Measurements from ENCODE around the gene OPRL1. TPM values are rescaled to one million over a fixed set of nuclear protein-coding genes. Genes with fewer than 3 reads are reported as not detected.

The OPRL1 gene
- total RNA-seq, 1 experiment from 2014 or later: 3.9 TPM

DNA sequence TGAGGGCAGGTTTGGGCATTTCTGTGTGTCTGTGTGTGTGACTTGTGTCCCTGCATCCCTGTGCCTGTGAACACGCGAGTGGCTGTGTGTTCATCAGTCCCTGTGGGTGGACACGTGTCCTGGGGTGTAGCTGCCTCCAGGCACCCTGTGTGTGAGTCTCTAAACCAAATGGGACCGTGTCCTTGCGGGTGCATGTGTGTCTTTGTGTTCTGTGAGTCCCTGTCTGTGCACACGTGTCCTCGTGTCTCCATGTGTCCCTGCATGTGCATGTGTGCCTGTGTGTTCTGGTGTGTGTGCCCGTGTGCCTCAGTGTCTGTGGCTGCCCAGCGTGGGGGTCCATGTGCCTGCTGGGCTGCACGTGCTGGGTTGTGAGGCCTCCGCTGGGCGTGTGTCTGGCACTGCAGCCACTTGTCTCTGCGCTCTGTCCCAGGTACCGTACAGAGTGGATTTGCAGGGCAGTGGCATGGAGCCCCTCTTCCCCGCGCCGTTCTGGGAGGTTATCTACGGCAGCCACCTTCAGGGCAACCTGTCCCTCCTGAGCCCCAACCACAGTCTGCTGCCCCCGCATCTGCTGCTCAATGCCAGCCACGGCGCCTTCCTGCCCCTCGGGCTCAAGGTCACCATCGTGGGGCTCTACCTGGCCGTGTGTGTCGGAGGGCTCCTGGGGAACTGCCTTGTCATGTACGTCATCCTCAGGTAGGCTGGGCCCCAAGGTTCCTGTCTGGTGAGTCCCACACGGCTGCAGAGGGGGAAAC is 12.6 kb downstream of the OPRL1 start:
- Histone ChIP-seq H3K4me1 (ENCODE audit: control insufficient read depth, insufficient read depth, low read length) (no peaks in the 10 kb centered on the region), H3K27ac (ENCODE audit: low read length) (no peak overlapping the region), H3K9me3 (ENCODE audit: control insufficient read depth, insufficient read depth, low read depth, low read length) (no peaks in the 10 kb centered on the region), H3K27me3 (ENCODE audit: control insufficient read depth, insufficient read depth, low read length) (no peaks in the 10 kb centered on the region), H3K36me3 (ENCODE audit: control insufficient read depth, insufficient read depth, low read length) (no peaks in the 10 kb centered on the region), H3K4me3 (ENCODE audit: low read depth in 2 of 2, low read length in 2 of 2) (no peak overlapping the region)
- in situ Hi-C loops (cut with HindIII; ENCODE audit: low pct_unique_long_range_greater_than_20kb, low sequenced_read_pairs): no loop called here
- peak; percentile 69 for ATAC-seq
- intact Hi-C loops (cut with micrococcal nuclease; ENCODE audit: unreplicated experiment): no loop called here
- no TSS peak for BruUV-seq (replicated peaks)
- no peak for DNase-seq (ENCODE audit: low read depth, low spot score)
- TF ChIP-seq, protein P1, sequence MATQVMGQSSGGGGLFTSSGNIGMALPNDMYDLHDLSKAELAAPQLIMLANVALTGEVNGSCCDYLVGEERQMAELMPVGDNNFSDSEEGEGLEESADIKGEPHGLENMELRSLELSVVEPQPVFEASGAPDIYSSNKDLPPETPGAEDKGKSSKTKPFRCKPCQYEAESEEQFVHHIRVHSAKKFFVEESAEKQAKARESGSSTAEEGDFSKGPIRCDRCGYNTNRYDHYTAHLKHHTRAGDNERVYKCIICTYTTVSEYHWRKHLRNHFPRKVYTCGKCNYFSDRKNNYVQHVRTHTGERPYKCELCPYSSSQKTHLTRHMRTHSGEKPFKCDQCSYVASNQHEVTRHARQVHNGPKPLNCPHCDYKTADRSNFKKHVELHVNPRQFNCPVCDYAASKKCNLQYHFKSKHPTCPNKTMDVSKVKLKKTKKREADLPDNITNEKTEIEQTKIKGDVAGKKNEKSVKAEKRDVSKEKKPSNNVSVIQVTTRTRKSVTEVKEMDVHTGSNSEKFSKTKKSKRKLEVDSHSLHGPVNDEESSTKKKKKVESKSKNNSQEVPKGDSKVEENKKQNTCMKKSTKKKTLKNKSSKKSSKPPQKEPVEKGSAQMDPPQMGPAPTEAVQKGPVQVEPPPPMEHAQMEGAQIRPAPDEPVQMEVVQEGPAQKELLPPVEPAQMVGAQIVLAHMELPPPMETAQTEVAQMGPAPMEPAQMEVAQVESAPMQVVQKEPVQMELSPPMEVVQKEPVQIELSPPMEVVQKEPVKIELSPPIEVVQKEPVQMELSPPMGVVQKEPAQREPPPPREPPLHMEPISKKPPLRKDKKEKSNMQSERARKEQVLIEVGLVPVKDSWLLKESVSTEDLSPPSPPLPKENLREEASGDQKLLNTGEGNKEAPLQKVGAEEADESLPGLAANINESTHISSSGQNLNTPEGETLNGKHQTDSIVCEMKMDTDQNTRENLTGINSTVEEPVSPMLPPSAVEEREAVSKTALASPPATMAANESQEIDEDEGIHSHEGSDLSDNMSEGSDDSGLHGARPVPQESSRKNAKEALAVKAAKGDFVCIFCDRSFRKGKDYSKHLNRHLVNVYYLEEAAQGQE (IDR thresholded peaks at IDR 0.05; ENCODE audit: insufficient read depth in 1 of 2, low read depth in 2 of 2, low read length in 1 of 2): 0 out of 4 replicates have a peak, but pooled peaks of 1 of the 2 experiments have one; percentile 34
- TF ChIP-seq, protein P2, sequence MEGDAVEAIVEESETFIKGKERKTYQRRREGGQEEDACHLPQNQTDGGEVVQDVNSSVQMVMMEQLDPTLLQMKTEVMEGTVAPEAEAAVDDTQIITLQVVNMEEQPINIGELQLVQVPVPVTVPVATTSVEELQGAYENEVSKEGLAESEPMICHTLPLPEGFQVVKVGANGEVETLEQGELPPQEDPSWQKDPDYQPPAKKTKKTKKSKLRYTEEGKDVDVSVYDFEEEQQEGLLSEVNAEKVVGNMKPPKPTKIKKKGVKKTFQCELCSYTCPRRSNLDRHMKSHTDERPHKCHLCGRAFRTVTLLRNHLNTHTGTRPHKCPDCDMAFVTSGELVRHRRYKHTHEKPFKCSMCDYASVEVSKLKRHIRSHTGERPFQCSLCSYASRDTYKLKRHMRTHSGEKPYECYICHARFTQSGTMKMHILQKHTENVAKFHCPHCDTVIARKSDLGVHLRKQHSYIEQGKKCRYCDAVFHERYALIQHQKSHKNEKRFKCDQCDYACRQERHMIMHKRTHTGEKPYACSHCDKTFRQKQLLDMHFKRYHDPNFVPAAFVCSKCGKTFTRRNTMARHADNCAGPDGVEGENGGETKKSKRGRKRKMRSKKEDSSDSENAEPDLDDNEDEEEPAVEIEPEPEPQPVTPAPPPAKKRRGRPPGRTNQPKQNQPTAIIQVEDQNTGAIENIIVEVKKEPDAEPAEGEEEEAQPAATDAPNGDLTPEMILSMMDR (IDR thresholded peaks at IDR 0.05): no peak
- POLR2A ChIA-PET: interaction anchor here (0.7 kb wide), 1 partner anchor 9 kb away, joined by 3 read pairs; no protein-coding TSS in a partner anchor
- CTCF ChIA-PET: interaction anchor here (0.6 kb wide), 1 partner anchor 23 kb away, joined by 3 read pairs; no protein-coding TSS in a partner anchor

DNA sequence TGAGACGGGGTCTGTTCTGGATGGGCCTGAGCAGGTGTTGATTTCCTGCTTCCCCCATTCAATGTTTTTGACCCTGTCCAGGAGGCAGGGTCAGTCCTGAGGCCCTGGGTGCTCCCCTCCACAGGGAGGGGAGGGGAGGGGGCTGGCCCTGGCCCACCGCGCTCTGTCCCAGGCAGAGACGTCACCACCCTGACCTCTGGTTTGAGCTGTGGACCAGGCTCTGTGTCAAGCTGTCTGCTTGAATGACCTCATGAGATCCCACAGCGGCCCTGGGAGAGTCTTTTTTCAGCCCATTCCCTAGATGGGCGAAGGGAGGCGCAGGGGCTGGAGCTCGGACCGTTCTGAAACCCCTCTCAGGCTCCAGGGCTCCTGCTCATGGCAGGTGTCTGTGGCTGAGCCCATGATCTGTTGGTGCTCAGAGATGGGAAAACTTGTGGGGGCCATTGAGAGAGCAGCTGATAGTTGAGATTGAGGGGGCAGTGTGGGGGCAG is 13.2 kb downstream of the OPRL1 start:
- TF ChIP-seq POLR2AphosphoS5 (IDR thresholded peaks at IDR 0.05; ENCODE audit: low read depth, low read length) (no peak), TCF7L2 (IDR thresholded peaks at IDR 0.05; ENCODE audit: low read depth, low read length) (no peak), SIN3A (IDR thresholded peaks at IDR 0.05; ENCODE audit: borderline replicate concordance, insufficient read depth, low read depth, low read length) (no peak)
- TF ChIP-seq, protein P2 (IDR thresholded peaks at IDR 0.05): no peak
- TF ChIP-seq, protein P1 (IDR thresholded peaks at IDR 0.05; ENCODE audit: insufficient read depth in 1 of 2, low read depth in 2 of 2, low read length in 1 of 2): no peak
- CTCF ChIA-PET: no interaction called here
- intact Hi-C loops (cut with micrococcal nuclease; ENCODE audit: unreplicated experiment) (no loop called here), in situ Hi-C loops (cut with HindIII; ENCODE audit: low pct_unique_long_range_greater_than_20kb, low sequenced_read_pairs) (no loop called here)
- H3K27me3 ChIP-seq (ENCODE audit: control insufficient read depth, insufficient read depth, low read length): no peaks in the 10 kb centered on the region
- no peak overlapping the region for H3K27ac ChIP-seq (ENCODE audit: low read length)
- no peaks in the 10 kb centered on the region for H3K4me1 ChIP-seq (ENCODE audit: control insufficient read depth, insufficient read depth, low read length)
- no peaks in the 10 kb centered on the region for H3K9me3 ChIP-seq (ENCODE audit: control insufficient read depth, insufficient read depth, low read depth, low read length)
- no peaks in the 10 kb centered on the region for H3K36me3 ChIP-seq (ENCODE audit: control insufficient read depth, insufficient read depth, low read length)
- POLR2A ChIA-PET: no interaction called here
- no TSS peak for BruUV-seq (replicated peaks)
- no peak for DNase-seq (ENCODE audit: low read depth, low spot score)
- ATAC-seq: peak; percentile 51; the same call in 1 of the 2 replicates
- H3K4me3 ChIP-seq (ENCODE audit: low read depth in 2 of 2, low read length in 2 of 2): no peak overlapping the region

All from Panc1 (cell line).